ENCODE results near the gene HSPB6.
"Not testable (repeated sequence)": the region's sequence is repeated elsewhere in the genome, so short reads cannot be mapped to it uniquely, and the experiment has no call there.

HSPB6 gene

GRCh38 chr19:35729021-35729420 is 27.8 kb downstream of the HSPB6 start:
- no peak for DNase-seq

- DNase-seq: no peak
These were observed 28.7 kb downstream of the HSPB6 start for GRCh38 chr19:35727956-35728706.

- no peak for DNase-seq
These were observed 29.5 kb downstream of the HSPB6 start for GRCh38 chr19:35727053-35727955.

- no peak for DNase-seq
These were observed 31.5 kb downstream of the HSPB6 start for GRCh38 chr19:35725216-35725861.

- DNase-seq: no peak
These were observed 32.3 kb downstream of the HSPB6 start for GRCh38 chr19:35724560-35724959.

- not testable (repeated sequence) for DNase-seq
These were observed 32.7 kb downstream of the HSPB6 start for GRCh38 chr19:35724132-35724531.

GRCh38 chr19:35723671-35724070 is 33.2 kb downstream of the HSPB6 start:
- no peak for DNase-seq

- DNase-seq: no peak
These were observed 33.9 kb downstream of the HSPB6 start for GRCh38 chr19:35722897-35723296.

GRCh38 chr19:35722461-35722860 is 34.4 kb downstream of the HSPB6 start:
- no peak for DNase-seq

- DNase-seq: no peak
These were observed 35.5 kb downstream of the HSPB6 start for GRCh38 chr19:35721374-35721773.

GRCh38 chr19:35720648-35721047 is 36.2 kb downstream of the HSPB6 start:
- no peak for DNase-seq

- DNase-seq: no peak
These were observed 36.7 kb downstream of the HSPB6 start for GRCh38 chr19:35720163-35720524.

GRCh38 chr19:35719402-35720162 is 37.2 kb downstream of the HSPB6 start:
- DNase-seq: no peak

GRCh38 chr19:35718345-35719041 is 38.3 kb downstream of the HSPB6 start:
- DNase-seq: no peak

GRCh38 chr19:35717665-35718344 is 39.0 kb downstream of the HSPB6 start, which contains the start of gene KMT2B:
Gene KMT2B, plus strand, starts transcription at chr19:35718003. Its CDS starts 16 bp downstream, at chr19:35718019.
- DNase-seq: peak; percentile 82

- DNase-seq: peak; percentile 12
These were observed 39.8 kb downstream of the HSPB6 start for GRCh38 chr19:35716801-35717664.

GRCh38 chr19:35715981-35716800 is 40.6 kb downstream of the HSPB6 start:
- no peak for DNase-seq

- no peak for DNase-seq
These were observed 41.4 kb downstream of the HSPB6 start for GRCh38 chr19:35715355-35715809.

- DNase-seq: no peak
These were observed 42.1 kb downstream of the HSPB6 start for GRCh38 chr19:35714601-35715354.
